IPS-20b (cell line): ENCODE measurements around the gene CABLES2.

Experiments
- H3K27ac ChIP-seq: one replicate; pipeline ENCODE4 v1.5.1; 2013; ENCODE audit warnings: low read length
- H3K27me3 ChIP-seq: 2 replicates; pipeline ENCODE4 v1.6.1; 2013; ENCODE audit warnings: mild to moderate bottlenecking, low read length, inconsistent platforms; ENCODE audit not compliant: insufficient read depth
- H3K36me3 ChIP-seq: 2 replicates; pipeline ENCODE4 v1.6.1; 2013; ENCODE audit warnings: low read depth, mild to moderate bottlenecking, inconsistent platforms, low read length, moderate library complexity; ENCODE audit not compliant: insufficient read depth
- H3K4me1 ChIP-seq: 2 replicates; pipeline ENCODE4 v1.6.1; 2013; ENCODE audit warnings: mild to moderate bottlenecking, control low read depth, inconsistent platforms, low read length, moderate library complexity; ENCODE audit not compliant: insufficient read depth
- H3K4me3 ChIP-seq: 2 replicates; pipeline ENCODE4 v1.5.1; 2013; ENCODE audit warnings: mild to moderate bottlenecking, low read length, inconsistent platforms
- H3K9ac ChIP-seq: 2 replicates; pipeline ENCODE4 v1.6.1; 2013; ENCODE audit warnings: low read depth, mild to moderate bottlenecking, inconsistent platforms, low read length, moderate library complexity
- H3K9me3 ChIP-seq: 2 replicates; pipeline ENCODE4 v1.6.1; 2013; ENCODE audit warnings: mild to moderate bottlenecking, low read depth, low read length, inconsistent platforms; ENCODE audit not compliant: insufficient read depth

The CABLES2 gene

GRCh38 chr20:62398120-62398821, 8.8 kb downstream of the CABLES2 start:
- H3K27me3 ChIP-seq: no peaks in the 10 kb centered on the region
- no peak overlapping the region for H3K27ac ChIP-seq
- no peaks in the 10 kb centered on the region for H3K4me1 ChIP-seq
- no peaks in the 10 kb centered on the region for H3K36me3 ChIP-seq
- H3K9me3 ChIP-seq: no peaks in the 10 kb centered on the region
- no peak overlapping the region for H3K9ac ChIP-seq
- H3K4me3 ChIP-seq: no peak overlapping the region

- Histone ChIP-seq H3K4me1 (no peaks in the 10 kb centered on the region), H3K9ac (no peak overlapping the region), H3K4me3 (no peak overlapping the region), H3K27ac (no peak overlapping the region), H3K36me3 (no peaks in the 10 kb centered on the region), H3K27me3 (no peaks in the 10 kb centered on the region), H3K9me3 (no peaks in the 10 kb centered on the region)
Observed at GRCh38 chr20:62396367-62397239, 10.5 kb downstream of the CABLES2 start.

- Histone ChIP-seq H3K36me3 (no peaks in the 10 kb centered on the region), H3K4me3 (no peak overlapping the region), H3K4me1 (no peaks in the 10 kb centered on the region), H3K9me3 (no peaks in the 10 kb centered on the region), H3K9ac (no peak overlapping the region), H3K27ac (no peak overlapping the region), H3K27me3 (no peaks in the 10 kb centered on the region)
Observed at GRCh38 chr20:62395311-62396242, 11.5 kb downstream of the CABLES2 start.

- Histone ChIP-seq H3K4me1 (no peaks in the 10 kb centered on the region), H3K9me3 (no peaks in the 10 kb centered on the region), H3K4me3 (no peak overlapping the region), H3K27ac (no peak overlapping the region), H3K36me3 (peaks cover 8% of the 10 kb centered on the region), H3K27me3 (no peaks in the 10 kb centered on the region), H3K9ac (no peak overlapping the region)
Observed at GRCh38 chr20:62394248-62395245, 12.5 kb downstream of the CABLES2 start.

GRCh38 chr20:62393830-62394229, 13.3 kb downstream of the CABLES2 start:
- H3K4me3 ChIP-seq: no peak overlapping the region
- H3K27me3 ChIP-seq: no peaks in the 10 kb centered on the region
- no peak overlapping the region for H3K9ac ChIP-seq
- no peaks in the 10 kb centered on the region; the same call in 1 of the 2 replicates for H3K4me1 ChIP-seq
- no peaks in the 10 kb centered on the region for H3K9me3 ChIP-seq
- peaks cover 15% of the 10 kb centered on the region for H3K36me3 ChIP-seq
- no peak overlapping the region for H3K27ac ChIP-seq

- Histone ChIP-seq H3K4me1 (no peaks in the 10 kb centered on the region; the same call in 1 of the 2 replicates), H3K27ac (no peak overlapping the region), H3K27me3 (no peaks in the 10 kb centered on the region), H3K9ac (no peak overlapping the region), H3K36me3 (peaks cover 21% of the 10 kb centered on the region), H3K9me3 (no peaks in the 10 kb centered on the region), H3K4me3 (no peak overlapping the region)
Observed at GRCh38 chr20:62393335-62393665, 13.8 kb downstream of the CABLES2 start.

GRCh38 chr20:62392621-62393334, 14.3 kb downstream of the CABLES2 start:
- Histone ChIP-seq H3K4me1 (no peaks in the 10 kb centered on the region; the same call in 1 of the 2 replicates), H3K27ac (no peak overlapping the region), H3K9ac (no peak overlapping the region), H3K27me3 (no peaks in the 10 kb centered on the region), H3K36me3 (peaks cover 26% of the 10 kb centered on the region), H3K9me3 (no peaks in the 10 kb centered on the region), H3K4me3 (no peak overlapping the region)

- Histone ChIP-seq H3K4me1 (no peaks in the 10 kb centered on the region; the same call in 1 of the 2 replicates), H3K4me3 (no peak overlapping the region), H3K27ac (no peak overlapping the region), H3K27me3 (no peaks in the 10 kb centered on the region), H3K9ac (no peak overlapping the region), H3K36me3 (peaks cover 32% of the 10 kb centered on the region), H3K9me3 (no peaks in the 10 kb centered on the region)
Observed at GRCh38 chr20:62392077-62392418, 15.0 kb downstream of the CABLES2 start.

- H3K36me3 ChIP-seq: peaks cover 32% of the 10 kb centered on the region
- H3K4me3 ChIP-seq: no peak overlapping the region
- H3K27ac ChIP-seq: no peak overlapping the region
- no peaks in the 10 kb centered on the region for H3K27me3 ChIP-seq
- H3K9ac ChIP-seq: no peak overlapping the region
- no peaks in the 10 kb centered on the region for H3K9me3 ChIP-seq
- no peaks in the 10 kb centered on the region; the same call in 1 of the 2 replicates for H3K4me1 ChIP-seq
Observed at GRCh38 chr20:62391165-62392076, 15.7 kb downstream of the CABLES2 start.
